HepG2 (cell line): ENCODE results near the gene RCOR1. TPM values are rescaled to one million over a fixed set of nuclear protein-coding genes. Genes with fewer than 3 reads are reported as not detected.

ENCODE experiments used
- ELF3 ChIP-seq: IDR thresholded peaks from 2 replicates; pipeline ENCODE4 v1.6.1; 2016; ENCODE audit warnings: missing genetic modification reagents, missing compliant biosample characterization
- GABPA ChIP-seq, 2 experiments: IDR thresholded peaks; 2 replicates each; pipeline ENCODE4 v1.6.1; 2011 to 2016; ENCODE audit warnings: low read depth in 2 of 2, low read length in 1 of 2, missing biosample characterization in 1 of 2, missing genetic modification characterization in 1 of 2
- MTF2 ChIP-seq: sonication (generic); formaldehyde crosslinking; IDR thresholded peaks from 2 replicates; pipeline ENCODE4 v1.5.0; 2020; ENCODE audit warnings: missing genetic modification reagents, borderline replicate concordance
- MXD1 ChIP-seq: sonication (generic); formaldehyde crosslinking; IDR thresholded peaks from 2 replicates; pipeline ENCODE4 v1.4.0; 2020; ENCODE audit warnings: mild to moderate bottlenecking, missing genetic modification reagents
- NFE2L1 ChIP-seq: sonication (generic); formaldehyde crosslinking; IDR thresholded peaks from 2 replicates; pipeline ENCODE4 v1.4.0; 2020; ENCODE audit warnings: missing genetic modification reagents, mild to moderate bottlenecking, borderline replicate concordance
- SNAI1 ChIP-seq: sonication (generic); formaldehyde crosslinking; IDR thresholded peaks from 2 replicates; pipeline ENCODE4 v1.5.0; 2020; ENCODE audit warnings: mild to moderate bottlenecking, missing genetic modification reagents, borderline replicate concordance
- ZNF580 ChIP-seq: IDR thresholded peaks from 2 replicates; pipeline ENCODE4 v1.6.1; 2016; ENCODE audit warnings: low read depth, borderline replicate concordance
- ZNF660 ChIP-seq: sonication (generic); formaldehyde crosslinking; IDR thresholded peaks from 2 replicates; pipeline ENCODE4 v1.5.1; 2020; ENCODE audit warnings: mild to moderate bottlenecking, low read depth, missing genetic modification reagents, borderline replicate concordance
- ZSCAN29 ChIP-seq: sonication (generic); formaldehyde crosslinking; conservative IDR thresholded peaks from 2 replicates; pipeline ENCODE4 v1.4.0; 2020; ENCODE audit warnings: mild to moderate bottlenecking, missing genetic modification reagents
- polyA plus RNA-seq, 8 experiments: library from polyadenylated mRNA; depleted of rRNA in 3 of 8; stranded (reverse) in 7 of 8; unstranded in 1 of 8; fragments of >200 nt; fragmentation: Illumina TruSeq in 4 of 8; extraction: Trizol in 4 of 8; gene quantifications; 2 replicates each; pipeline versions ENCODE4 v1.2.1 to v1.2.3, GENCODE V29; 2011 to 2016; ENCODE audit warnings: low read depth in 4 of 8, missing spikeins in 1 of 8, mixed read lengths in 1 of 8; ENCODE audit not compliant: insufficient read depth in 1 of 8
- total RNA-seq, 5 experiments: library from RNA; depleted of rRNA; stranded (reverse); fragments of >200 nt; fragmentation: Illumina TruSeq; extraction: Trizol; gene quantifications; 2 replicates each; pipeline ENCODE4 v1.2.3, GENCODE V29; 2016; ENCODE audit warnings: low read depth in 1 of 5
- TF ChIP-seq, protein P1 (sequence below): sonication (generic); formaldehyde crosslinking; IDR thresholded peaks from 2 replicates; pipeline ENCODE4 v1.4.0; 2020; ENCODE audit warnings: missing genetic modification reagents, mild to moderate bottlenecking, borderline replicate concordance
- TF ChIP-seq, protein P2 (sequence below): fragments of 450-650 bp; IDR thresholded peaks from 2 replicates; pipeline ENCODE4 v1.6.1; 2017; ENCODE audit warnings: mild to moderate bottlenecking

The RCOR1 gene
- total and polyA plus RNA-seq, 2 of the 13 experiments (the other 11 are each of a cell fraction or from before 2014, with no cell fraction given), result 10.2 to 11.1 TPM

DNA sequence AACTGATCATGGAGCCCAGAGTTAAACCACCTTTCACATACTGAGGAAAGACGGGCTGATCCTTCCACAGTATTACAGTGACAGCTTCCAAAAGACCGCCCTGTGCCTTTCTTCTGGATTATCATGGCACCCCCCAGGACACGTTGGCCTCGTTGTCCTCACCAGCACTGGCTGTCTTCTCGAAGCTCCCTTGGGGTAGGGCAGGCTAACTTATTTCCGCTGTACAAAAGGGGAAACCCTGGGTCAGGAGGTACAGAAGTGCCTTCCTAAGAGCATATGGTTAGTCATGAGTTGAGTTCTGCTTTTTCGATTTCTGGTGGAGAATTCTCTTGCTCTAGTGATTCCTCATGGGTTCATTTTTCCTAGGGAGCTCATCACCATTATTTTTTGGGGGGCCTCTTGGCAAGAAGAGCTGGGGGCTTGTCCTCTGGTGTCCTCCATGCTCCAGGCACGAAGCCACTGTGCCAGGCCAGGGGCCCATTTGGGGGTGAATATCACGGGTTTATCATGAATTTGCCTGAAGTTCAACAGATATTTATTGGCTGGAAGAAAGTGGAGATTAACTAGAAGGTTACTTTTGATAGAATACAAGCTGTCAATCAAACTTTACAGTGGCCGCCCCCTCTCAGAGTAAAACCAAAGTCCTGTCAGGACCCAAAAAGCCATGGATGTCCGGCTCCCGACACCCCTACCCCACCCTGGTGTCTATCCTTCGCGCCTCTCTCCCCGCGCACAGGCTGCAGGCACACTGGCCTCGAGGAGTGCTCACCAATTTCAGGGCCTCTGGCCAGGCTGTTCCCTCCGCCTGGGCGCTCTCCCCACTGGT lies 176.0 kb downstream of the RCOR1 start (continued):
- TF ChIP-seq, protein P1, sequence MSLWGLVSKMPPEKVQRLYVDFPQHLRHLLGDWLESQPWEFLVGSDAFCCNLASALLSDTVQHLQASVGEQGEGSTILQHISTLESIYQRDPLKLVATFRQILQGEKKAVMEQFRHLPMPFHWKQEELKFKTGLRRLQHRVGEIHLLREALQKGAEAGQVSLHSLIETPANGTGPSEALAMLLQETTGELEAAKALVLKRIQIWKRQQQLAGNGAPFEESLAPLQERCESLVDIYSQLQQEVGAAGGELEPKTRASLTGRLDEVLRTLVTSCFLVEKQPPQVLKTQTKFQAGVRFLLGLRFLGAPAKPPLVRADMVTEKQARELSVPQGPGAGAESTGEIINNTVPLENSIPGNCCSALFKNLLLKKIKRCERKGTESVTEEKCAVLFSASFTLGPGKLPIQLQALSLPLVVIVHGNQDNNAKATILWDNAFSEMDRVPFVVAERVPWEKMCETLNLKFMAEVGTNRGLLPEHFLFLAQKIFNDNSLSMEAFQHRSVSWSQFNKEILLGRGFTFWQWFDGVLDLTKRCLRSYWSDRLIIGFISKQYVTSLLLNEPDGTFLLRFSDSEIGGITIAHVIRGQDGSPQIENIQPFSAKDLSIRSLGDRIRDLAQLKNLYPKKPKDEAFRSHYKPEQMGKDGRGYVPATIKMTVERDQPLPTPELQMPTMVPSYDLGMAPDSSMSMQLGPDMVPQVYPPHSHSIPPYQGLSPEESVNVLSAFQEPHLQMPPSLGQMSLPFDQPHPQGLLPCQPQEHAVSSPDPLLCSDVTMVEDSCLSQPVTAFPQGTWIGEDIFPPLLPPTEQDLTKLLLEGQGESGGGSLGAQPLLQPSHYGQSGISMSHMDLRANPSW (CRISPR knock-in tag), result no peak
- TF ChIP-seq MXD1 (no peak), ZNF580 (no peak), SNAI1 (CRISPR knock-in tag) (no peak), GABPA (IDR thresholded peaks at IDR 0.05; ENCODE audit: low read depth, low read length) (no peak), GABPA (CRISPR knock-in tag; IDR thresholded peaks at IDR 0.05; ENCODE audit: low read depth) (no peak), ELF3 (CRISPR knock-in tag) (no peak), ZNF660 (CRISPR knock-in tag) (no peak), ZSCAN29 (no peak), NFE2L1 (CRISPR knock-in tag) (no peak), MTF2 (CRISPR knock-in tag) (no peak)
- TF ChIP-seq, protein P2, sequence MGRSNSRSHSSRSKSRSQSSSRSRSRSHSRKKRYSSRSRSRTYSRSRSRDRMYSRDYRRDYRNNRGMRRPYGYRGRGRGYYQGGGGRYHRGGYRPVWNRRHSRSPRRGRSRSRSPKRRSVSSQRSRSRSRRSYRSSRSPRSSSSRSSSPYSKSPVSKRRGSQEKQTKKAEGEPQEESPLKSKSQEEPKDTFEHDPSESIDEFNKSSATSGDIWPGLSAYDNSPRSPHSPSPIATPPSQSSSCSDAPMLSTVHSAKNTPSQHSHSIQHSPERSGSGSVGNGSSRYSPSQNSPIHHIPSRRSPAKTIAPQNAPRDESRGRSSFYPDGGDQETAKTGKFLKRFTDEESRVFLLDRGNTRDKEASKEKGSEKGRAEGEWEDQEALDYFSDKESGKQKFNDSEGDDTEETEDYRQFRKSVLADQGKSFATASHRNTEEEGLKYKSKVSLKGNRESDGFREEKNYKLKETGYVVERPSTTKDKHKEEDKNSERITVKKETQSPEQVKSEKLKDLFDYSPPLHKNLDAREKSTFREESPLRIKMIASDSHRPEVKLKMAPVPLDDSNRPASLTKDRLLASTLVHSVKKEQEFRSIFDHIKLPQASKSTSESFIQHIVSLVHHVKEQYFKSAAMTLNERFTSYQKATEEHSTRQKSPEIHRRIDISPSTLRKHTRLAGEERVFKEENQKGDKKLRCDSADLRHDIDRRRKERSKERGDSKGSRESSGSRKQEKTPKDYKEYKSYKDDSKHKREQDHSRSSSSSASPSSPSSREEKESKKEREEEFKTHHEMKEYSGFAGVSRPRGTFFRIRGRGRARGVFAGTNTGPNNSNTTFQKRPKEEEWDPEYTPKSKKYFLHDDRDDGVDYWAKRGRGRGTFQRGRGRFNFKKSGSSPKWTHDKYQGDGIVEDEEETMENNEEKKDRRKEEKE, result no peak
- TF ChIP-seq, all 625 proteins: peak for 0
